ENCODE data around the gene ANXA3. TPM values are rescaled to one million over a fixed set of nuclear protein-coding genes. Genes with fewer than 3 reads are reported as not detected.

ANXA3 gene
- total and polyA plus RNA-seq, 2 experiments from 2014 or later, result 194 to 198 TPM

DNA sequence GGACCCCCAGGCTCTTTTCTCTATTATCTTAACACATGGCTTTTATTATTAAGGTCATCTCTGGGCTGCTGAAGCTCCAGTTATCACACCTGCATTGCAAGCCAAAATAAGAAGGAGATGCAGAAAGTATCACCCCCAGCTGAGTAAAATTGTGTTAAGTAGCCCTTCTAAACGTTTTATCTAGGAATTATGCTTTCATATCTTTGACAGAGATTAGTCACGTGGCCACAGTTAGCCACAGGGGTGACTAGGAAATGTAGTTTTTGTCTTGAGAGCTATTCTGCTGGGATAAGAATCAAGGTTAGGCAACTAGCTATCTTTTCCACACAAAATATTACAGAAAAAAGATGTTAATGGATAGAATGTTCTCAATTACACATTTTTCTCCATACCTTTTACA, 102.1 kb downstream of the ANXA3 start:
- peak; percentile 24 for DNase-seq (ENCODE audit: low spot score)
- H3K79me2 ChIP-seq, result no peaks in the 10 kb centered on the region
- no peak overlapping the region for H2AFZ ChIP-seq
- no peak for TF ChIP-seq EZH2phosphoT487 (IDR thresholded peaks at IDR 0.05; ENCODE audit: low read depth, severe bottlenecking, unreplicated experiment)
- TF ChIP-seq, protein P1, sequence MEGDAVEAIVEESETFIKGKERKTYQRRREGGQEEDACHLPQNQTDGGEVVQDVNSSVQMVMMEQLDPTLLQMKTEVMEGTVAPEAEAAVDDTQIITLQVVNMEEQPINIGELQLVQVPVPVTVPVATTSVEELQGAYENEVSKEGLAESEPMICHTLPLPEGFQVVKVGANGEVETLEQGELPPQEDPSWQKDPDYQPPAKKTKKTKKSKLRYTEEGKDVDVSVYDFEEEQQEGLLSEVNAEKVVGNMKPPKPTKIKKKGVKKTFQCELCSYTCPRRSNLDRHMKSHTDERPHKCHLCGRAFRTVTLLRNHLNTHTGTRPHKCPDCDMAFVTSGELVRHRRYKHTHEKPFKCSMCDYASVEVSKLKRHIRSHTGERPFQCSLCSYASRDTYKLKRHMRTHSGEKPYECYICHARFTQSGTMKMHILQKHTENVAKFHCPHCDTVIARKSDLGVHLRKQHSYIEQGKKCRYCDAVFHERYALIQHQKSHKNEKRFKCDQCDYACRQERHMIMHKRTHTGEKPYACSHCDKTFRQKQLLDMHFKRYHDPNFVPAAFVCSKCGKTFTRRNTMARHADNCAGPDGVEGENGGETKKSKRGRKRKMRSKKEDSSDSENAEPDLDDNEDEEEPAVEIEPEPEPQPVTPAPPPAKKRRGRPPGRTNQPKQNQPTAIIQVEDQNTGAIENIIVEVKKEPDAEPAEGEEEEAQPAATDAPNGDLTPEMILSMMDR (IDR thresholded peaks at IDR 0.05; ENCODE audit: poor library complexity), result no peak
- H3K4me1 ChIP-seq (ENCODE audit: insufficient read depth), result peaks cover 5% of the 10 kb centered on the region
- no peaks in the 10 kb centered on the region for H3K9me3 ChIP-seq (ENCODE audit: low read depth)
- H4K20me1 ChIP-seq (ENCODE audit: insufficient read depth, poor library complexity, severe bottlenecking), result no peaks in the 10 kb centered on the region
- H3K27me3 ChIP-seq, result no peaks in the 10 kb centered on the region
- no peak overlapping the region for H3K27ac ChIP-seq
- H3K36me3 ChIP-seq (replicated peaks; ENCODE audit: insufficient read depth, low read depth), result no peaks in the 10 kb centered on the region
- 17% methylated on average over 2 of the region's 2 CpGs for WGBS (ENCODE audit: low lambda C conversion rate, missing lambda C conversion rate)
- H3K9me2 ChIP-seq (replicated peaks; ENCODE audit: insufficient read depth), result no peaks in the 10 kb centered on the region
- H3K4me2 ChIP-seq, result no peak overlapping the region
- no peak overlapping the region for H3K4me3 ChIP-seq

DNA sequence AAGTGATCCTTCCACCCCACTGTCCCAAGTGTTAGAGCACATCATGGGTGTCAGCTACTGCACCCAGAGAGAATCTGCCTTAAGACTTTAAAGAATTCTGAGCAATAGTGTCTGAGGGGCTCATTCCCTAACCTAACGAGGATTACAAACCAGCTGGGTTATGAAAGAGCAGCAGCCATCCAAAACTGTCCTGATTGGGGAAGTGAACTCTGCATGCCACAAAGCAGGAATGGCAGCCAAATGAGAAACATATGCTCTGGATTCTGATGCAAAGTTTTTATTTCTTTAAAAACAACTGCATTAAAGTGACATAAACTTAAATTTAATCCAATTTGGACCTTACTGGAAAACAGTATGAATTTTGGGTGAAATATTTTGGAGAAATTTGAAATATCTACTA, 103.2 kb downstream of the ANXA3 start:
- Histone ChIP-seq H3K4me2 (no peak overlapping the region), H2AFZ (no peak overlapping the region), H3K4me3 (no peak overlapping the region), H3K27me3 (no peaks in the 10 kb centered on the region), H3K36me3 (replicated peaks; ENCODE audit: insufficient read depth, low read depth) (no peaks in the 10 kb centered on the region), H3K27ac (no peak overlapping the region), H4K20me1 (ENCODE audit: insufficient read depth, poor library complexity, severe bottlenecking) (no peaks in the 10 kb centered on the region), H3K9me3 (ENCODE audit: low read depth) (no peaks in the 10 kb centered on the region), H3K79me2 (no peaks in the 10 kb centered on the region), H3K4me1 (ENCODE audit: insufficient read depth) (peaks cover 5% of the 10 kb centered on the region), H3K9me2 (replicated peaks; ENCODE audit: insufficient read depth) (no peaks in the 10 kb centered on the region)
- TF ChIP-seq, protein P1 (IDR thresholded peaks at IDR 0.05; ENCODE audit: poor library complexity), result no peak
- no peak for TF ChIP-seq EZH2 (IDR thresholded peaks at IDR 0.05; ENCODE audit: borderline replicate concordance)
- TF ChIP-seq EZH2phosphoT487 (IDR thresholded peaks at IDR 0.05; ENCODE audit: low read depth, severe bottlenecking, unreplicated experiment), result no peak
- 0% methylated on average over 1 of the region's 1 CpG for WGBS (ENCODE audit: low lambda C conversion rate, missing lambda C conversion rate)
- DNase-seq (ENCODE audit: low spot score), result no peak

DNA sequence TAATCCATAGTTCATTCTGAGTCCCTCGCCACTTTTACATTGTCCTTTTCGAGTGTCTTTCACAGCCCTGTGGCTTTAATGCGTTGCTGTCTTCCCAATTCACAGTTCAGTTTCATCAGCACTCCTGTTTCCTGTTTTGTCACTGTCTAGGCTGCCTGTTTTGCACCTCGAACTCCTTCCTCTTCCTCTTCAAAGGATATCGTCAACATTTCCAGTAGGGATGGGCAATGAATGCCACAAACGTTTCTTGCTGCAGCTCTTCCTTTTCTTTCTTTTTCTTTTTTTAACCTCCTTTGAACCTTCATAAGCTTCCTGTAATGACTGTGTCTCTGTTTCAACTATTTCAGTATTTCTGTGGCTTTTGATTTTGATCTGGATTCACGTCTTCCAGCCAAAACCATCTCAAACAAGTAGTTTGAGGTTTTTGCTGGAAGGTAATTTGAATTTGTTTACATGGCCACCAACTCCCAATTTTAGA, 105.4 kb downstream of the ANXA3 start:
- no peaks in the 10 kb centered on the region for H3K36me3 ChIP-seq (replicated peaks; ENCODE audit: insufficient read depth, low read depth)
- 81% methylated on average over 7 of the region's 7 CpGs for WGBS (ENCODE audit: low lambda C conversion rate, missing lambda C conversion rate)
- H4K20me1 ChIP-seq (ENCODE audit: insufficient read depth, poor library complexity, severe bottlenecking), result no peaks in the 10 kb centered on the region
- no peaks in the 10 kb centered on the region for H3K27me3 ChIP-seq
- no peaks in the 10 kb centered on the region for H3K79me2 ChIP-seq
- H3K4me1 ChIP-seq (ENCODE audit: insufficient read depth), result peaks cover 10% of the 10 kb centered on the region
- H3K4me2 ChIP-seq, result no peak overlapping the region
- DNase-seq (ENCODE audit: low spot score), result no peak
- H3K4me3 ChIP-seq, result no peak overlapping the region
- TF ChIP-seq EZH2 (IDR thresholded peaks at IDR 0.05; ENCODE audit: borderline replicate concordance), result no peak
- TF ChIP-seq, protein P1 (IDR thresholded peaks at IDR 0.05; ENCODE audit: poor library complexity), result no peak
- no peak for TF ChIP-seq EZH2phosphoT487 (IDR thresholded peaks at IDR 0.05; ENCODE audit: low read depth, severe bottlenecking, unreplicated experiment)
- H3K9me3 ChIP-seq (ENCODE audit: low read depth), result no peaks in the 10 kb centered on the region
- no peak overlapping the region for H2AFZ ChIP-seq
- H3K9me2 ChIP-seq (replicated peaks; ENCODE audit: insufficient read depth), result no peaks in the 10 kb centered on the region
- H3K27ac ChIP-seq, result no peak overlapping the region

DNA sequence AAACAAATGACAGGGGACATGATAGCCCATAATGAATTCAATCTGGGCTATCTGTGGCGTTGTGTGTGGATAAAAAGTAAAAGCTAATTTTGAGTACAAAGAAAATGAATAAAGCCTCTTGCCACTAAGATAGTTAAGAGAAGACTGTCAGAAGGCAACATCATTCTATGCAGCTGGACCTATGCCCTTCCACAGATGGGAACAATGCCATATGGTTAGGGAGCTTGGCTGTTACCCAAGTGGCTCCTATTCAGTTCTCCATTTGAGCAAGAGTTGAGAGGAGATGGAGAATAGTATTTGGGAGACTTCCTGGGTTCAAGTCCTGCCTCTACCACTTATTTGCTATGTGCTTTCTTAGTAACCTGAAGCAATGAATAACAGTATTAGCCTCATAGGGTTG, 107.7 kb downstream of the ANXA3 start:
- Histone ChIP-seq H3K4me3 (no peak overlapping the region), H3K9me2 (replicated peaks; ENCODE audit: insufficient read depth) (no peaks in the 10 kb centered on the region), H3K27me3 (no peaks in the 10 kb centered on the region), H3K27ac (no peak overlapping the region), H3K36me3 (replicated peaks; ENCODE audit: insufficient read depth, low read depth) (no peaks in the 10 kb centered on the region), H3K9me3 (ENCODE audit: low read depth) (no peaks in the 10 kb centered on the region), H3K79me2 (no peaks in the 10 kb centered on the region), H3K4me1 (ENCODE audit: insufficient read depth) (peaks cover 17% of the 10 kb centered on the region), H4K20me1 (ENCODE audit: insufficient read depth, poor library complexity, severe bottlenecking) (no peaks in the 10 kb centered on the region), H3K4me2 (no peak overlapping the region), H2AFZ (no peak overlapping the region)
- WGBS (ENCODE audit: low lambda C conversion rate, missing lambda C conversion rate), result 63% methylated on average over 1 of the region's 1 CpG
- TF ChIP-seq, protein P1 (IDR thresholded peaks at IDR 0.05; ENCODE audit: poor library complexity), result no peak
- TF ChIP-seq EZH2 (IDR thresholded peaks at IDR 0.05; ENCODE audit: borderline replicate concordance), result no peak
- TF ChIP-seq EZH2phosphoT487 (IDR thresholded peaks at IDR 0.05; ENCODE audit: low read depth, severe bottlenecking, unreplicated experiment), result no peak
- DNase-seq (ENCODE audit: low spot score), result no peak

All from hepatocyte (in vitro differentiated cells).